SH-SY5Y (cell line): ENCODE data around the gene LIFR.

Experiments
- GATA2 ChIP-seq: IDR thresholded peaks from 2 replicates; pipeline ENCODE4 v1.6.1; 2011; ENCODE audit warnings: mild to moderate bottlenecking, low read depth, low read length
- GATA3 ChIP-seq: IDR thresholded peaks from 2 replicates; pipeline ENCODE4 v1.6.1; 2011; ENCODE audit warnings: low read depth, mild to moderate bottlenecking, low read length, moderate library complexity

DNA sequence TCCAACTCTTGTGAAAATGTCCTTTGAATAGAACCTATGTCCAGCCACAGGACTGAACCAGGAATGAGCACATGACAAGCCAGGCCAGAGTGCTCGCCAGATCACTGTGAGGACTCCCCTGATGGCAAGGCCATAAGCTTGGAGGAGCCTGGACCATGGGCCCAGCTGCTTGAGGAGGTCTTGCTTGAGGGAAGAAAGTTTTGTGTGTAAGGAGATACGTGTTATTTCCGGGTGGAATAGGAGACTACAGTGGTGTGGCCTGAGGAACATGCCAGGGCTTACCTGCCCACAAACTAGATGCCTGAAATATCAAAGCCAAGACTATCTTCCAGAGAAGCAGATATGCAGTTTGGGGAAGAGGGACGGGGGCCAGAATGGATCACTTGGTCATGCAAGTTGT lies 84.7 kb downstream of the LIFR start:
- TF ChIP-seq GATA2 (no peak), GATA3 (no peak)
